Measurements from ENCODE around the gene ANKH.

Gene ANKH

GRCh38 chr5:14768508-14769365 lies 102.8 kb downstream of the ANKH start:
- no peak for DNase-seq (ENCODE audit: low read depth, low spot score)
- H3K36me3 ChIP-seq (ENCODE audit: insufficient read depth, low read length), result no peaks in the 10 kb centered on the region
- no peaks in the 10 kb centered on the region for H3K9me3 ChIP-seq (ENCODE audit: low read depth, low read length)
- no peak overlapping the region for H3K4me3 ChIP-seq
- TF ChIP-seq POLR2AphosphoS5 (IDR thresholded peaks at IDR 0.05; ENCODE audit: borderline replicate concordance, low read depth, low read length), result no peak
- TF ChIP-seq EZH2 (IDR thresholded peaks at IDR 0.05), result no peak
- no peak for TF ChIP-seq FOXP2 (optimal IDR thresholded peaks at IDR 0.05; ENCODE audit: control extremely low read depth, extremely low read length, insufficient read depth)
- H3K27ac ChIP-seq, result no peak overlapping the region
- H3K9ac ChIP-seq (ENCODE audit: insufficient read length), result no peak overlapping the region

GRCh38 chr5:14767735-14768507 lies 103.7 kb downstream of the ANKH start:
- Histone ChIP-seq H3K9me3 (ENCODE audit: low read depth, low read length) (no peaks in the 10 kb centered on the region), H3K9ac (ENCODE audit: insufficient read length) (no peak overlapping the region), H3K4me3 (no peak overlapping the region), H3K27ac (no peak overlapping the region), H3K36me3 (ENCODE audit: insufficient read depth, low read length) (no peaks in the 10 kb centered on the region)
- no peak for DNase-seq (ENCODE audit: low read depth, low spot score)
- TF ChIP-seq POLR2AphosphoS5 (IDR thresholded peaks at IDR 0.05; ENCODE audit: borderline replicate concordance, low read depth, low read length), result no peak
- no peak for TF ChIP-seq EZH2 (IDR thresholded peaks at IDR 0.05)
- TF ChIP-seq FOXP2 (optimal IDR thresholded peaks at IDR 0.05; ENCODE audit: control extremely low read depth, extremely low read length, insufficient read depth), result no peak

GRCh38 chr5:14767053-14767452 lies 104.5 kb downstream of the ANKH start:
- H3K4me3 ChIP-seq, result no peak overlapping the region
- no peak for DNase-seq (ENCODE audit: low read depth, low spot score)
- H3K27ac ChIP-seq, result no peak overlapping the region
- H3K36me3 ChIP-seq (ENCODE audit: insufficient read depth, low read length), result no peaks in the 10 kb centered on the region
- no peak for TF ChIP-seq FOXP2 (optimal IDR thresholded peaks at IDR 0.05; ENCODE audit: control extremely low read depth, extremely low read length, insufficient read depth)
- no peak for TF ChIP-seq EZH2 (IDR thresholded peaks at IDR 0.05)
- no peak for TF ChIP-seq POLR2AphosphoS5 (IDR thresholded peaks at IDR 0.05; ENCODE audit: borderline replicate concordance, low read depth, low read length)
- no peak overlapping the region for H3K9ac ChIP-seq (ENCODE audit: insufficient read length)
- H3K9me3 ChIP-seq (ENCODE audit: low read depth, low read length), result no peaks in the 10 kb centered on the region

- TF ChIP-seq FOXP2 (optimal IDR thresholded peaks at IDR 0.05; ENCODE audit: control extremely low read depth, extremely low read length, insufficient read depth), result no peak
- no peak for TF ChIP-seq EZH2 (IDR thresholded peaks at IDR 0.05)
- TF ChIP-seq POLR2AphosphoS5 (IDR thresholded peaks at IDR 0.05; ENCODE audit: borderline replicate concordance, low read depth, low read length), result no peak
- Histone ChIP-seq H3K9me3 (ENCODE audit: low read depth, low read length) (no peaks in the 10 kb centered on the region), H3K27ac (no peak overlapping the region), H3K9ac (ENCODE audit: insufficient read length) (no peak overlapping the region), H3K36me3 (ENCODE audit: insufficient read depth, low read length) (no peaks in the 10 kb centered on the region), H3K4me3 (no peak overlapping the region)
- DNase-seq (ENCODE audit: low read depth, low spot score), result no peak
Observed at GRCh38 chr5:14766584-14766983, 105.0 kb downstream of the ANKH start.

- Histone ChIP-seq H3K36me3 (ENCODE audit: insufficient read depth, low read length) (no peaks in the 10 kb centered on the region), H3K9me3 (ENCODE audit: low read depth, low read length) (no peaks in the 10 kb centered on the region), H3K4me3 (no peak overlapping the region), H3K9ac (ENCODE audit: insufficient read length) (no peak overlapping the region), H3K27ac (no peak overlapping the region)
- no peak for TF ChIP-seq FOXP2 (optimal IDR thresholded peaks at IDR 0.05; ENCODE audit: control extremely low read depth, extremely low read length, insufficient read depth)
- no peak for TF ChIP-seq POLR2AphosphoS5 (IDR thresholded peaks at IDR 0.05; ENCODE audit: borderline replicate concordance, low read depth, low read length)
- no peak for TF ChIP-seq EZH2 (IDR thresholded peaks at IDR 0.05)
- no peak for DNase-seq (ENCODE audit: low read depth, low spot score)
Observed at GRCh38 chr5:14765587-14765986, 106.0 kb downstream of the ANKH start.

GRCh38 chr5:14762549-14763216 lies 108.9 kb downstream of the ANKH start:
- Histone ChIP-seq H3K36me3 (ENCODE audit: insufficient read depth, low read length) (no peaks in the 10 kb centered on the region), H3K9ac (ENCODE audit: insufficient read length) (no peak overlapping the region), H3K27ac (no peak overlapping the region), H3K4me3 (no peak overlapping the region), H3K9me3 (ENCODE audit: low read depth, low read length) (no peaks in the 10 kb centered on the region)
- no peak for DNase-seq (ENCODE audit: low read depth, low spot score)
- TF ChIP-seq FOXP2 (optimal IDR thresholded peaks at IDR 0.05; ENCODE audit: control extremely low read depth, extremely low read length, insufficient read depth), result no peak

- no peak for DNase-seq (ENCODE audit: low read depth, low spot score)
- Histone ChIP-seq H3K9ac (ENCODE audit: insufficient read length) (no peak overlapping the region), H3K9me3 (ENCODE audit: low read depth, low read length) (no peaks in the 10 kb centered on the region), H3K4me3 (no peak overlapping the region), H3K27ac (no peak overlapping the region), H3K36me3 (ENCODE audit: insufficient read depth, low read length) (no peaks in the 10 kb centered on the region)
- TF ChIP-seq FOXP2 (optimal IDR thresholded peaks at IDR 0.05; ENCODE audit: control extremely low read depth, extremely low read length, insufficient read depth) (no peak), POLR2AphosphoS5 (IDR thresholded peaks at IDR 0.05; ENCODE audit: borderline replicate concordance, low read depth, low read length) (no peak), EZH2 (IDR thresholded peaks at IDR 0.05) (no peak)
Observed at GRCh38 chr5:14760548-14761002, 111.0 kb downstream of the ANKH start.

Data from SK-N-MC (cell line).